GM20000 (cell line): ENCODE measurements around the gene CREBZF.

ENCODE experiments used
- DNase-seq: peaks from one replicate; pipeline ENCODE4 v3.0.0; 2012; ENCODE audit warnings: low spot score
- CTCF ChIP-seq: IDR thresholded peaks from 2 replicates; pipeline ENCODE4 v1.5.1; 2012; ENCODE audit warnings: mild to moderate bottlenecking, control low read depth; ENCODE audit errors: extremely low read depth, missing control alignments

CREBZF gene

GRCh38 chr11:85668157-85668556 is 3.2 kb upstream of the CREBZF start:
- no peak for TF ChIP-seq CTCF
- no peak for DNase-seq

- no peak for TF ChIP-seq CTCF
- no peak for DNase-seq
Measured at GRCh38 chr11:85666687-85667086, 1.8 kb upstream of the CREBZF start.

- no peak for DNase-seq
- no peak for TF ChIP-seq CTCF
Measured at GRCh38 chr11:85665733-85666132, 804 bp upstream of the CREBZF start.

GRCh38 chr11:85663753-85664614 is 945 bp downstream of the CREBZF start:
- peak; percentile 51 for TF ChIP-seq CTCF
- peak; percentile 82 for DNase-seq

- TF ChIP-seq CTCF, result no peak
Measured at GRCh38 chr11:85663080-85663752, 1.7 kb downstream of the CREBZF start.

GRCh38 chr11:85661972-85662664 is 2.8 kb downstream of the CREBZF start:
- TF ChIP-seq CTCF, result no peak
- DNase-seq, result no peak

More at GRCh38 chr11:85663080-85663752, 1.7 kb downstream of the CREBZF start:
- DNase-seq, result peak; percentile 26

GRCh38 chr11:85658180-85658579 is 6.7 kb downstream of the CREBZF start:
- TF ChIP-seq CTCF, result no peak

More at GRCh38 chr11:85658180-85658579, 6.7 kb downstream of the CREBZF start:
- DNase-seq, result no peak
